Measurements from ENCODE around the gene MAEA. TPM values are rescaled to one million over a fixed set of nuclear protein-coding genes. Genes with fewer than 3 reads are reported as not detected.

Gene MAEA
- total RNA-seq, 1 donor from 2014 or later: 63.2 TPM

- intact Hi-C loops (cut with DNase I): loop anchor here (10.0 kb wide), 1 partner anchor 94 kb away; the partner anchor contains the start of gene UVSSA
- Histone ChIP-seq H3K4me3 (no peak overlapping the region), H3K36me3 (no peaks in the 10 kb centered on the region), H3K27ac (peak overlapping the region; percentile 96), H3K27me3 (no peaks in the 10 kb centered on the region), H3K9me3 (no peaks in the 10 kb centered on the region), H3K4me1 (peaks cover 38% of the 10 kb centered on the region)
- ATAC-seq (no peak), DNase-seq (no peak)
- TF ChIP-seq CTCF (IDR thresholded peaks at IDR 0.05): no peak
These were observed 38.5 kb upstream of the MAEA start for GRCh38 chr4:1250921-1251772.

- no peaks in the 10 kb centered on the region for H3K36me3 ChIP-seq
- H3K9me3 ChIP-seq: no peaks in the 10 kb centered on the region
- H3K4me1 ChIP-seq: peaks cover 32% of the 10 kb centered on the region
- no peak overlapping the region for H3K4me3 ChIP-seq
- ATAC-seq (no peak), DNase-seq (no peak)
- intact Hi-C loops (cut with DNase I): loop anchor here (10.0 kb wide), 1 partner anchor 93 kb away; the partner anchor contains the start of gene UVSSA
- H3K27ac ChIP-seq: no peak overlapping the region
- TF ChIP-seq CTCF (IDR thresholded peaks at IDR 0.05): no peak
- H3K27me3 ChIP-seq: no peaks in the 10 kb centered on the region
These were observed 38.0 kb upstream of the MAEA start for GRCh38 chr4:1251773-1252066.

- ATAC-seq (no peak), DNase-seq (no peak)
- H3K4me1 ChIP-seq: peaks cover 25% of the 10 kb centered on the region
- H3K27ac ChIP-seq: no peak overlapping the region
- TF ChIP-seq CTCF (IDR thresholded peaks at IDR 0.05): no peak
- H3K4me3 ChIP-seq: no peak overlapping the region
- no peaks in the 10 kb centered on the region for H3K36me3 ChIP-seq
- no peaks in the 10 kb centered on the region for H3K9me3 ChIP-seq
- no peaks in the 10 kb centered on the region for H3K27me3 ChIP-seq
- intact Hi-C loops (cut with DNase I): loop anchor here (10.0 kb wide), 1 partner anchor 92 kb away; the partner anchor contains the start of gene UVSSA
These were observed 36.7 kb upstream of the MAEA start for GRCh38 chr4:1252928-1253492.

- Histone ChIP-seq H3K4me1 (peaks cover 25% of the 10 kb centered on the region), H3K27me3 (no peaks in the 10 kb centered on the region), H3K36me3 (no peaks in the 10 kb centered on the region), H3K27ac (no peak overlapping the region), H3K9me3 (no peaks in the 10 kb centered on the region), H3K4me3 (no peak overlapping the region)
- ATAC-seq (no peak), DNase-seq (no peak)
- TF ChIP-seq CTCF (IDR thresholded peaks at IDR 0.05): no peak
- intact Hi-C loops (cut with DNase I): loop anchor here (10.0 kb wide), 1 partner anchor 91 kb away; the partner anchor contains the start of gene UVSSA
These were observed 35.9 kb upstream of the MAEA start for GRCh38 chr4:1253831-1254230.

- ATAC-seq: no peak
- Histone ChIP-seq H3K27ac (no peak overlapping the region), H3K4me1 (peaks cover 20% of the 10 kb centered on the region), H3K27me3 (no peaks in the 10 kb centered on the region), H3K36me3 (no peaks in the 10 kb centered on the region), H3K4me3 (no peak overlapping the region), H3K9me3 (no peaks in the 10 kb centered on the region)
- intact Hi-C loops (cut with DNase I): loop anchor here (10.0 kb wide), 1 partner anchor 90 kb away; the partner anchor contains the start of gene UVSSA
- DNase-seq: no peak
- TF ChIP-seq CTCF (IDR thresholded peaks at IDR 0.05): no peak
These were observed 34.5 kb upstream of the MAEA start for GRCh38 chr4:1255151-1255550.

Measured in upper lobe of right lung (tissue), 1 donor.